SU-DHL-6 (cell line): ENCODE results near the gene TMCO4.

ENCODE experiments used
- H2AFZ ChIP-seq: fragments of 200-600 bp; sonication (generic); 2 replicates; pipeline ENCODE4 v1.6.1; 2014; ENCODE audit warnings: low read depth, mild to moderate bottlenecking, moderate library complexity, mixed read lengths, antibody characterized with exemption, low read length; ENCODE audit not compliant: severe bottlenecking
- H3F3A ChIP-seq: fragments of 200-600 bp; shearing (Covaris generic); 2 replicates; pipeline ENCODE4 v1.6.0; 2016; ENCODE audit warnings: antibody characterized with exemption, mild to moderate bottlenecking; ENCODE audit not compliant: insufficient read depth
- H3K27ac ChIP-seq: fragments of 200-600 bp; sonication (generic); 2 replicates; pipeline ENCODE4 v1.5.1; 2016; ENCODE audit warnings: low read depth, mild to moderate bottlenecking, low read length, moderate library complexity, mixed read lengths
- H3K27me3 ChIP-seq: fragments of 200-600 bp; sonication (generic), shearing (Covaris generic); 2 replicates; pipeline ENCODE4 v1.6.0; 2014; ENCODE audit warnings: mild to moderate bottlenecking, low read length
- H3K36me3 ChIP-seq: fragments of 200-600 bp; sonication (generic); 2 replicates; pipeline ENCODE4 v1.6.1; 2014; ENCODE audit warnings: mild to moderate bottlenecking, low read length, mixed read lengths
- H3K4me2 ChIP-seq: fragments of 300-600, 200-600 bp; shearing (Covaris generic), sonication (generic); 2 replicates; pipeline ENCODE4 v1.6.0; 2014; ENCODE audit warnings: low read length, low read depth, mild to moderate bottlenecking; ENCODE audit not compliant: poor library complexity, severe bottlenecking
- H3K4me3 ChIP-seq: fragments of 200-600 bp; sonication (generic); 2 replicates; pipeline ENCODE4 v1.5.1; 2014; ENCODE audit warnings: antibody characterized with exemption, low read length, mild to moderate bottlenecking, mixed read lengths; ENCODE audit not compliant: insufficient read depth, poor library complexity, severe bottlenecking
- H3K79me2 ChIP-seq: fragments of 200-600 bp; sonication (generic); 2 replicates; pipeline ENCODE4 v1.6.1; 2014; ENCODE audit warnings: mild to moderate bottlenecking, low read length, moderate library complexity; ENCODE audit not compliant: insufficient read depth
- H3K9ac ChIP-seq: fragments of 200-600 bp; sonication (generic); 2 replicates; pipeline ENCODE4 v1.7.0; 2014; ENCODE audit warnings: mild to moderate bottlenecking, low read length
- H3K9me2 ChIP-seq: fragments of 200-600 bp; sonication (generic); replicated peaks from 2 replicates; pipeline ENCODE4 v1.6.1; 2014; ENCODE audit warnings: low read length; ENCODE audit not compliant: insufficient read depth
- H3K9me3 ChIP-seq: fragments of 200-600 bp; sonication (generic); 2 replicates; pipeline ENCODE4 v1.6.1; 2014; ENCODE audit warnings: low read length, mixed read lengths; ENCODE audit not compliant: insufficient read depth
- H4K20me1 ChIP-seq: fragments of 200-600 bp; sonication (generic); 2 replicates; pipeline ENCODE4 v1.6.1; 2014; ENCODE audit warnings: low read depth, mild to moderate bottlenecking, antibody characterized with exemption, low read length, moderate library complexity, mixed read lengths
- EZH2phosphoT487 ChIP-seq: fragments of 200-600 bp; sonication (generic), shearing (Covaris generic); conservative IDR thresholded peaks from 2 replicates; pipeline ENCODE4 v1.6.1; 2018; ENCODE audit warnings: mild to moderate bottlenecking, antibody characterized with exemption, low read length, moderate library complexity, mixed read lengths
- TF ChIP-seq, protein P1 (sequence below): fragments of 200-600 bp; sonication (generic); IDR thresholded peaks from one replicate; pipeline ENCODE4 v1.5.1; 2017; ENCODE audit warnings: antibody characterized with exemption, mild to moderate bottlenecking, low read length, moderate library complexity; ENCODE audit not compliant: insufficient read depth, poor library complexity, severe bottlenecking

Gene TMCO4

DNA sequence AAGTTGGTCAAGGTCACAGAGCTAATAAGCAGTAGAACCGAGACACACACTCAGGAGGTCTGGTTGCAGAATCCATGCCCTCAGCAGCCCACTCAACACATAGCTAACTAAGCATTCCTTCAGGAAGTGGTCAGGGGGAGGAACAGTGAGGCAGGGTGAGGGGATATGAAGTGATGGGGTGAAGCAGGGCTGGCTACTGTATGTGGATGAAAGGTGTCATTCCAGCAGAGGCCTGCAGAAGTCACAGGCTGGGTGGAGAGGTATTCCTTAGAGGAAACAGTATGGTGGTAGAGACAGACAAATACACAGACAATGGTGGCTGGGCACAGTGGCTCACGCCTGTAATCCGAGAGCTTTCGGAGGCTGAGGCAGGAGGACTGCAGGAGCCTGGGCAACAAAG, 14.1 kb downstream of the TMCO4 start:
- no peak overlapping the region for H3K4me3 ChIP-seq
- H3K9me2 ChIP-seq: no peaks in the 10 kb centered on the region
- no peak overlapping the region for H2AFZ ChIP-seq
- H3K9ac ChIP-seq: no peak overlapping the region
- no peaks in the 10 kb centered on the region for H3K36me3 ChIP-seq
- H3K79me2 ChIP-seq: no peaks in the 10 kb centered on the region
- H3K4me2 ChIP-seq: no peak overlapping the region
- H3K27ac ChIP-seq: no peak overlapping the region
- H3K27me3 ChIP-seq: no peaks in the 10 kb centered on the region
- TF ChIP-seq, protein P1, sequence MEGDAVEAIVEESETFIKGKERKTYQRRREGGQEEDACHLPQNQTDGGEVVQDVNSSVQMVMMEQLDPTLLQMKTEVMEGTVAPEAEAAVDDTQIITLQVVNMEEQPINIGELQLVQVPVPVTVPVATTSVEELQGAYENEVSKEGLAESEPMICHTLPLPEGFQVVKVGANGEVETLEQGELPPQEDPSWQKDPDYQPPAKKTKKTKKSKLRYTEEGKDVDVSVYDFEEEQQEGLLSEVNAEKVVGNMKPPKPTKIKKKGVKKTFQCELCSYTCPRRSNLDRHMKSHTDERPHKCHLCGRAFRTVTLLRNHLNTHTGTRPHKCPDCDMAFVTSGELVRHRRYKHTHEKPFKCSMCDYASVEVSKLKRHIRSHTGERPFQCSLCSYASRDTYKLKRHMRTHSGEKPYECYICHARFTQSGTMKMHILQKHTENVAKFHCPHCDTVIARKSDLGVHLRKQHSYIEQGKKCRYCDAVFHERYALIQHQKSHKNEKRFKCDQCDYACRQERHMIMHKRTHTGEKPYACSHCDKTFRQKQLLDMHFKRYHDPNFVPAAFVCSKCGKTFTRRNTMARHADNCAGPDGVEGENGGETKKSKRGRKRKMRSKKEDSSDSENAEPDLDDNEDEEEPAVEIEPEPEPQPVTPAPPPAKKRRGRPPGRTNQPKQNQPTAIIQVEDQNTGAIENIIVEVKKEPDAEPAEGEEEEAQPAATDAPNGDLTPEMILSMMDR: no peak
- TF ChIP-seq EZH2phosphoT487: no peak
- no peaks in the 10 kb centered on the region for H4K20me1 ChIP-seq
- H3K9me3 ChIP-seq: no peaks in the 10 kb centered on the region
- H3F3A ChIP-seq: no peaks in the 10 kb centered on the region

DNA sequence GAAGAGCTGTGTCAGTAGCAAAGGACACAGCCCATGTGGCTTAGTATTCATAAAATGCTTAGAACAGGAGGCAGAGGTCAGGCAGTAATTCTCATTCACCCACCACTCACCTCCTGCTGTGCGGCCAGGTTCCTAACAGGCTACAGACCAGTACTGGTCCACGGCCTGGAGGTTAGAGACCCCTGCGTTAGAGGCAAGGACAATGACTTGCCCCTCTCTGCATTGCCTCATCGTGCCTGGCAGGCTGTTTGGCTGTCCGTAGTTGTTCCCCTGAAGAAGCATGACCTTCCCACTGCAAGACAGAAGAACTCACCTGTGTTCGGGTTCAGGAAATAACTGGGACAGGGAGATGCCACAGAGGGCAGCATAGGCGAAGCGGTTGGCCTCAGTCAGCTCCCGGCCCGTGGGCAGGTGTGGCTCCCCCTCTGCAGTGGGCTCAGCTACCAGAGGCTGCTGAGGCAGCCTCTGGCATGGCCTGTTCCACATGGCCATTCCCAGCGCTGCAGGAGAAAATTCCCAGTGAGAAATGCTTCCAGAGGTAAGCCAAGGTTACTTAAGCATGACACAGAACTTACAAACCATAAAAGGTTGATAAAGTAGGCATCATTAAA, 19.3 kb downstream of the TMCO4 start:
- Histone ChIP-seq H3K36me3 (no peaks in the 10 kb centered on the region), H3K79me2 (no peaks in the 10 kb centered on the region), H3K4me2 (no peak overlapping the region), H3F3A (no peaks in the 10 kb centered on the region), H2AFZ (no peak overlapping the region), H3K9me3 (no peaks in the 10 kb centered on the region), H3K4me3 (no peak overlapping the region), H3K9ac (no peak overlapping the region), H3K9me2 (no peaks in the 10 kb centered on the region), H3K27me3 (no peaks in the 10 kb centered on the region), H3K27ac (no peak overlapping the region), H4K20me1 (no peaks in the 10 kb centered on the region)
- TF ChIP-seq, protein P1: no peak
- TF ChIP-seq EZH2phosphoT487: no peak

DNA sequence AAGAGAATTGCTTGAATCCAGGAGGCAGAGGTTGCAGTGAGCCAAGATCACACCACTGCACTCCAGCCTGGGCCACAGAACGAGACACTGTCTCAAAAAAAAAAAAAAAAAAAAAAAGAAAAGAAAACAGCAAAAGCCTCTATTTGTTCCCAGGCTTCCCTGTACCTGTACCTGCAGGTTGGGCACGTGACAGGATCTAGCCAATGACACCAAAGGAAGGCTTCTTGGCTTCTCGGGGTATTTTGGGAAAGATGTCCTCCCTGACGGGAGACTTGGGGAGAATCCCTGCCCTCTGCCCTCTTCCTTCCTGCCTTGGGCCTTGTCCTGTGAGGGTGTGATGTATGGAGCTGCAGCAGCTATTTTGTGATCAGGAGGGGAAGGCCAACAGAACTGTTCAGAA, 22.8 kb downstream of the TMCO4 start:
- Histone ChIP-seq H4K20me1 (no peaks in the 10 kb centered on the region), H3K9me3 (no peaks in the 10 kb centered on the region), H3K27ac (no peak overlapping the region), H3K9ac (no peak overlapping the region), H3F3A (no peaks in the 10 kb centered on the region), H3K27me3 (no peaks in the 10 kb centered on the region), H2AFZ (no peak overlapping the region), H3K36me3 (no peaks in the 10 kb centered on the region), H3K4me2 (no peak overlapping the region), H3K79me2 (no peaks in the 10 kb centered on the region), H3K4me3 (no peak overlapping the region), H3K9me2 (no peaks in the 10 kb centered on the region)
- TF ChIP-seq EZH2phosphoT487: no peak
- TF ChIP-seq, protein P1: no peak

DNA sequence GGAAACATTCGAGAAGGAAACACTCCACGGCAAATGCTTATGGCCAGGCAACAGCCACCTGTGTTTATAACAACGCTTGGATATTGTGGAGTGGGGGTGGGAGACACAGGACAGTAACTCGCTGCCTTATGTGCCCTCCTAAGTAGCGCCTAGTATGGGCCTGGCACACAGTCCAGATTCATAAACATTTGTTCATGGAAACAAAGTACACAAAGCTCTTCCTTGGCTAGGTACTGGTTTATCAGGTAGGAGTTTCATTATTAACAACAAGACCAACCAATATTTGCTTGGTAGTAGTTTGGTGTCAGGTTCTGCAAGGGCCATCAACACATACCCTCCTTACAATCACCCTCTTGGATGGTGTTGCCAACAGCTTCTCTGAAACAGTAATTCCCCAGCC, 23.4 kb downstream of the TMCO4 start:
- TF ChIP-seq, protein P1: no peak
- TF ChIP-seq EZH2phosphoT487: no peak

More for the DNA sequence above, 23.4 kb downstream of the TMCO4 start:
- Histone ChIP-seq H4K20me1 (no peaks in the 10 kb centered on the region), H3K9ac (no peak overlapping the region), H3K9me2 (no peaks in the 10 kb centered on the region), H3K27ac (no peak overlapping the region), H2AFZ (no peak overlapping the region), H3K4me3 (no peak overlapping the region), H3K9me3 (no peaks in the 10 kb centered on the region), H3F3A (no peaks in the 10 kb centered on the region), H3K79me2 (no peaks in the 10 kb centered on the region), H3K36me3 (no peaks in the 10 kb centered on the region), H3K4me2 (no peak overlapping the region), H3K27me3 (no peaks in the 10 kb centered on the region)
